ENCODE results near the gene HECW1. TPM values are rescaled to one million over a fixed set of nuclear protein-coding genes. Genes with fewer than 3 reads are reported as not detected.

HECW1 gene
- total and polyA plus RNA-seq, 2 experiments from 2014 or later: 11.0 to 21.8 TPM

DNA sequence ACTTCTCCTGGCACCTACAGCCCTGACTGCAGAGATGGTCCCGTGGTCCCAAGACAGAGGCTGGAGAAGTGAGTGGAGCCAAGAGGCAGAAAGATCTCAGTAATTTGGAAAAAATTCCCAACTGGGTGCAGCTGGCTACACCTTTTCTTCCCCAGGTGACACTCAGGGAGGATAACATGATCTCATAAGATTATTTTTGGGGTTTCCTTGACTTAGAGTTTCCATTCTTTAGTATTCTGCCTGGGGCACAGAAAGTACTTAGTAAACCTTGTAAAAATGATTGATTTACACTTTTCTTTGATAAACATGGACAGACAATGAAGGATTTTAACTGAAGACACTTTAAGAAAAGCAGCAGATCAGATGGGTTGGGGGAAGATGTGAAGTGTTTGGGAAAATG is 38.6 kb downstream of the HECW1 start:
- no peaks in the 10 kb centered on the region for H3K36me3 ChIP-seq (ENCODE audit: insufficient read depth)
- no peaks in the 10 kb centered on the region for H3K27me3 ChIP-seq (ENCODE audit: insufficient read depth)
- peaks cover 4% of the 10 kb centered on the region; the same call in 1 of the 2 replicates for H3K79me2 ChIP-seq (replicated peaks; ENCODE audit: insufficient read depth)
- H4K20me1 ChIP-seq (replicated peaks; ENCODE audit: insufficient read depth): no peaks in the 10 kb centered on the region
- ATAC-seq: no peak
- H3K4me3 ChIP-seq: no peak overlapping the region
- no peaks in the 10 kb centered on the region; the same call in 2 of the 3 replicates for H3K36me3 Mint-ChIP-seq (ENCODE audit: low read depth)
- peaks cover 5% of the 10 kb centered on the region; the same call in 1 of the 2 replicates for H3K9me2 ChIP-seq (ENCODE audit: insufficient read depth)
- no peak overlapping the region for H3K4me2 ChIP-seq
- H3K4me1 Mint-ChIP-seq: peaks cover 4% of the 10 kb centered on the region; the same call in 1 of the 3 replicates
- no peak overlapping the region for H3K27ac ChIP-seq (ENCODE audit: low read depth)
- no peak overlapping the region for H2AFZ ChIP-seq
- no peaks in the 10 kb centered on the region for H3F3A ChIP-seq (replicated peaks; ENCODE audit: low read depth)
- DNase-seq (ENCODE audit: low spot score): no peak
- TF ChIP-seq ZNF114 (CRISPR knock-in tag; IDR thresholded peaks at IDR 0.05) (no peak), CREB1 (CRISPR knock-in tag; IDR thresholded peaks at IDR 0.05; ENCODE audit: low read depth) (no peak), POLR2AphosphoS5 (IDR thresholded peaks at IDR 0.05; ENCODE audit: low read depth) (no peak), EZH2 (IDR thresholded peaks at IDR 0.05; ENCODE audit: low read depth, unreplicated experiment) (no peak), ZNF331 (CRISPR knock-in tag; IDR thresholded peaks at IDR 0.05; ENCODE audit: low read depth) (no peak), JUNB (IDR thresholded peaks at IDR 0.05; ENCODE audit: unreplicated experiment) (no peak), EZH2phosphoT487 (IDR thresholded peaks at IDR 0.05; ENCODE audit: unreplicated experiment) (no peak), NANOG (IDR thresholded peaks at IDR 0.05; ENCODE audit: borderline replicate concordance) (no peak), STAT1 (IDR thresholded peaks at IDR 0.05; ENCODE audit: unreplicated experiment) (no peak)
- TF ChIP-seq, protein P1, sequence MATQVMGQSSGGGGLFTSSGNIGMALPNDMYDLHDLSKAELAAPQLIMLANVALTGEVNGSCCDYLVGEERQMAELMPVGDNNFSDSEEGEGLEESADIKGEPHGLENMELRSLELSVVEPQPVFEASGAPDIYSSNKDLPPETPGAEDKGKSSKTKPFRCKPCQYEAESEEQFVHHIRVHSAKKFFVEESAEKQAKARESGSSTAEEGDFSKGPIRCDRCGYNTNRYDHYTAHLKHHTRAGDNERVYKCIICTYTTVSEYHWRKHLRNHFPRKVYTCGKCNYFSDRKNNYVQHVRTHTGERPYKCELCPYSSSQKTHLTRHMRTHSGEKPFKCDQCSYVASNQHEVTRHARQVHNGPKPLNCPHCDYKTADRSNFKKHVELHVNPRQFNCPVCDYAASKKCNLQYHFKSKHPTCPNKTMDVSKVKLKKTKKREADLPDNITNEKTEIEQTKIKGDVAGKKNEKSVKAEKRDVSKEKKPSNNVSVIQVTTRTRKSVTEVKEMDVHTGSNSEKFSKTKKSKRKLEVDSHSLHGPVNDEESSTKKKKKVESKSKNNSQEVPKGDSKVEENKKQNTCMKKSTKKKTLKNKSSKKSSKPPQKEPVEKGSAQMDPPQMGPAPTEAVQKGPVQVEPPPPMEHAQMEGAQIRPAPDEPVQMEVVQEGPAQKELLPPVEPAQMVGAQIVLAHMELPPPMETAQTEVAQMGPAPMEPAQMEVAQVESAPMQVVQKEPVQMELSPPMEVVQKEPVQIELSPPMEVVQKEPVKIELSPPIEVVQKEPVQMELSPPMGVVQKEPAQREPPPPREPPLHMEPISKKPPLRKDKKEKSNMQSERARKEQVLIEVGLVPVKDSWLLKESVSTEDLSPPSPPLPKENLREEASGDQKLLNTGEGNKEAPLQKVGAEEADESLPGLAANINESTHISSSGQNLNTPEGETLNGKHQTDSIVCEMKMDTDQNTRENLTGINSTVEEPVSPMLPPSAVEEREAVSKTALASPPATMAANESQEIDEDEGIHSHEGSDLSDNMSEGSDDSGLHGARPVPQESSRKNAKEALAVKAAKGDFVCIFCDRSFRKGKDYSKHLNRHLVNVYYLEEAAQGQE (IDR thresholded peaks at IDR 0.05; ENCODE audit: unreplicated experiment): no peak
- TF ChIP-seq, protein P2, sequence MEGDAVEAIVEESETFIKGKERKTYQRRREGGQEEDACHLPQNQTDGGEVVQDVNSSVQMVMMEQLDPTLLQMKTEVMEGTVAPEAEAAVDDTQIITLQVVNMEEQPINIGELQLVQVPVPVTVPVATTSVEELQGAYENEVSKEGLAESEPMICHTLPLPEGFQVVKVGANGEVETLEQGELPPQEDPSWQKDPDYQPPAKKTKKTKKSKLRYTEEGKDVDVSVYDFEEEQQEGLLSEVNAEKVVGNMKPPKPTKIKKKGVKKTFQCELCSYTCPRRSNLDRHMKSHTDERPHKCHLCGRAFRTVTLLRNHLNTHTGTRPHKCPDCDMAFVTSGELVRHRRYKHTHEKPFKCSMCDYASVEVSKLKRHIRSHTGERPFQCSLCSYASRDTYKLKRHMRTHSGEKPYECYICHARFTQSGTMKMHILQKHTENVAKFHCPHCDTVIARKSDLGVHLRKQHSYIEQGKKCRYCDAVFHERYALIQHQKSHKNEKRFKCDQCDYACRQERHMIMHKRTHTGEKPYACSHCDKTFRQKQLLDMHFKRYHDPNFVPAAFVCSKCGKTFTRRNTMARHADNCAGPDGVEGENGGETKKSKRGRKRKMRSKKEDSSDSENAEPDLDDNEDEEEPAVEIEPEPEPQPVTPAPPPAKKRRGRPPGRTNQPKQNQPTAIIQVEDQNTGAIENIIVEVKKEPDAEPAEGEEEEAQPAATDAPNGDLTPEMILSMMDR (conservative IDR thresholded peaks at IDR 0.05; ENCODE audit: low read depth in 2 of 2): no peak
- TF ChIP-seq, protein P3, sequence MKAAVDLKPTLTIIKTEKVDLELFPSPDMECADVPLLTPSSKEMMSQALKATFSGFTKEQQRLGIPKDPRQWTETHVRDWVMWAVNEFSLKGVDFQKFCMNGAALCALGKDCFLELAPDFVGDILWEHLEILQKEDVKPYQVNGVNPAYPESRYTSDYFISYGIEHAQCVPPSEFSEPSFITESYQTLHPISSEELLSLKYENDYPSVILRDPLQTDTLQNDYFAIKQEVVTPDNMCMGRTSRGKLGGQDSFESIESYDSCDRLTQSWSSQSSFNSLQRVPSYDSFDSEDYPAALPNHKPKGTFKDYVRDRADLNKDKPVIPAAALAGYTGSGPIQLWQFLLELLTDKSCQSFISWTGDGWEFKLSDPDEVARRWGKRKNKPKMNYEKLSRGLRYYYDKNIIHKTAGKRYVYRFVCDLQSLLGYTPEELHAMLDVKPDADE (IDR thresholded peaks at IDR 0.05): no peak
- TF ChIP-seq, protein P4, sequence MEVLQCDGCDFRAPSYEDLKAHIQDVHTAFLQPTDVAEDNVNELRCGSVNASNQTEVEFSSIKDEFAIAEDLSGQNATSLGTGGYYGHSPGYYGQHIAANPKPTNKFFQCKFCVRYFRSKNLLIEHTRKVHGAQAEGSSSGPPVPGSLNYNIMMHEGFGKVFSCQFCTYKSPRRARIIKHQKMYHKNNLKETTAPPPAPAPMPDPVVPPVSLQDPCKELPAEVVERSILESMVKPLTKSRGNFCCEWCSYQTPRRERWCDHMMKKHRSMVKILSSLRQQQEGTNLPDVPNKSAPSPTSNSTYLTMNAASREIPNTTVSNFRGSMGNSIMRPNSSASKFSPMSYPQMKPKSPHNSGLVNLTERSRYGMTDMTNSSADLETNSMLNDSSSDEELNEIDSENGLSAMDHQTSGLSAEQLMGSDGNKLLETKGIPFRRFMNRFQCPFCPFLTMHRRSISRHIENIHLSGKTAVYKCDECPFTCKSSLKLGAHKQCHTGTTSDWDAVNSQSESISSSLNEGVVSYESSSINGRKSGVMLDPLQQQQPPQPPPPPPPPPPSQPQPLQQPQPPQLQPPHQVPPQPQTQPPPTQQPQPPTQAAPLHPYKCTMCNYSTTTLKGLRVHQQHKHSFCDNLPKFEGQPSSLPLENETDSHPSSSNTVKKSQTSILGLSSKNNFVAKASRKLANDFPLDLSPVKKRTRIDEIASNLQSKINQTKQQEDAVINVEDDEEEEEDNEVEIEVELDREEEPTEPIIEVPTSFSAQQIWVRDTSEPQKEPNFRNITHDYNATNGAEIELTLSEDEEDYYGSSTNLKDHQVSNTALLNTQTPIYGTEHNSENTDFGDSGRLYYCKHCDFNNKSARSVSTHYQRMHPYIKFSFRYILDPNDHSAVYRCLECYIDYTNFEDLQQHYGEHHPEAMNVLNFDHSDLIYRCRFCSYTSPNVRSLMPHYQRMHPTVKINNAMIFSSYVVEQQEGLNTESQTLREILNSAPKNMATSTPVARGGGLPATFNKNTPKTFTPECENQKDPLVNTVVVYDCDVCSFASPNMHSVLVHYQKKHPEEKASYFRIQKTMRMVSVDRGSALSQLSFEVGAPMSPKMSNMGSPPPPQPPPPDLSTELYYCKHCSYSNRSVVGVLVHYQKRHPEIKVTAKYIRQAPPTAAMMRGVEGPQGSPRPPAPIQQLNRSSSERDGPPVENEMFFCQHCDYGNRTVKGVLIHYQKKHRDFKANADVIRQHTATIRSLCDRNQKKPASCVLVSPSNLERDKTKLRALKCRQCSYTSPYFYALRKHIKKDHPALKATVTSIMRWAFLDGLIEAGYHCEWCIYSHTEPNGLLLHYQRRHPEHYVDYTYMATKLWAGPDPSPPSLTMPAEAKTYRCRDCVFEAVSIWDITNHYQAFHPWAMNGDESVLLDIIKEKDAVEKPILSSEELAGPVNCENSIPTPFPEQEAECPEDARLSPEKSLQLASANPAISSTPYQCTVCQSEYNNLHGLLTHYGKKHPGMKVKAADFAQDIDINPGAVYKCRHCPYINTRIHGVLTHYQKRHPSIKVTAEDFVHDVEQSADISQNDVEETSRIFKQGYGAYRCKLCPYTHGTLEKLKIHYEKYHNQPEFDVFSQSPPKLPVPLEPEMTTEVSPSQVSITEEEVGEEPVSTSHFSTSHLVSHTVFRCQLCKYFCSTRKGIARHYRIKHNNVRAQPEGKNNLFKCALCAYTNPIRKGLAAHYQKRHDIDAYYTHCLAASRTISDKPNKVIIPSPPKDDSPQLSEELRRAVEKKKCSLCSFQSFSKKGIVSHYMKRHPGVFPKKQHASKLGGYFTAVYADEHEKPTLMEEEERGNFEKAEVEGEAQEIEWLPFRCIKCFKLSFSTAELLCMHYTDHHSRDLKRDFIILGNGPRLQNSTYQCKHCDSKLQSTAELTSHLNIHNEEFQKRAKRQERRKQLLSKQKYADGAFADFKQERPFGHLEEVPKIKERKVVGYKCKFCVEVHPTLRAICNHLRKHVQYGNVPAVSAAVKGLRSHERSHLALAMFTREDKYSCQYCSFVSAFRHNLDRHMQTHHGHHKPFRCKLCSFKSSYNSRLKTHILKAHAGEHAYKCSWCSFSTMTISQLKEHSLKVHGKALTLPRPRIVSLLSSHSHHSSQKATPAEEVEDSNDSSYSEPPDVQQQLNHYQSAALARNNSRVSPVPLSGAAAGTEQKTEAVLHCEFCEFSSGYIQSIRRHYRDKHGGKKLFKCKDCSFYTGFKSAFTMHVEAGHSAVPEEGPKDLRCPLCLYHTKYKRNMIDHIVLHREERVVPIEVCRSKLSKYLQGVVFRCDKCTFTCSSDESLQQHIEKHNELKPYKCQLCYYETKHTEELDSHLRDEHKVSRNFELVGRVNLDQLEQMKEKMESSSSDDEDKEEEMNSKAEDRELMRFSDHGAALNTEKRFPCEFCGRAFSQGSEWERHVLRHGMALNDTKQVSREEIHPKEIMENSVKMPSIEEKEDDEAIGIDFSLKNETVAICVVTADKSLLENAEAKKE (CRISPR knock-in tag; IDR thresholded peaks at IDR 0.05): no peak
- H3K4me3 Mint-ChIP-seq: no peak overlapping the region
- H3K4me1 ChIP-seq (ENCODE audit: insufficient read depth): 0 out of 2 replicates have a peak, but pooled peaks cover 2% of the 10 kb centered on the region
- H3K27me3 Mint-ChIP-seq (ENCODE audit: insufficient read depth, low read depth, poor library complexity): no peaks in the 10 kb centered on the region
- no peak overlapping the region for H3K27ac Mint-ChIP-seq
- H3K9me3 Mint-ChIP-seq: peaks cover 4% of the 10 kb centered on the region; the same call in 1 of the 3 replicates
